K562 (cell line): ENCODE data around the gene DCUN1D3. TPM values are rescaled to one million over a fixed set of nuclear protein-coding genes. Genes with fewer than 3 reads are reported as not detected.
A peak's percentile ranks its signal among the peaks of the same experiment; 100 is the strongest.

ENCODE experiments used
- E2F6 ChIP-seq, 2 experiments: IDR thresholded peaks; 2 replicates each; pipeline ENCODE4 v1.6.1; 2011; ENCODE audit warnings: borderline replicate concordance in 1 of 2, control low read depth in 1 of 2, low read depth in 1 of 2, low read length in 1 of 2, mild to moderate bottlenecking in 1 of 2, mixed read lengths in 1 of 2, moderate library complexity in 1 of 2; ENCODE audit not compliant: insufficient read depth in 1 of 2, insufficient read length in 1 of 2, poor library complexity in 1 of 2, severe bottlenecking in 1 of 2; ENCODE audit errors: extremely low read depth in 1 of 2
- KLF16 ChIP-seq: IDR thresholded peaks from 2 replicates; pipeline ENCODE4 v1.6.1; 2016; ENCODE audit warnings: antibody characterized with exemption
- MAFG ChIP-seq: fragments of 450-650 bp; conservative IDR thresholded peaks from 2 replicates; pipeline ENCODE4 v1.6.1; 2016; ENCODE audit warnings: missing genetic modification characterization, missing compliant biosample characterization
- MXI1 ChIP-seq: IDR thresholded peaks from 2 replicates; pipeline ENCODE4 v1.6.1; 2011; ENCODE audit warnings: low read depth, mild to moderate bottlenecking, improper control_type of control experiment, low read length
- MYC ChIP-seq, 2 experiments: fragments of 250-450 bp in 1 of 2; sonication (Bioruptor Pico) in 1 of 2; IDR thresholded peaks; 2 replicates each; pipeline versions ENCODE4 v1.5.1 to v1.6.1; 2012 to 2021; ENCODE audit warnings: low read depth in 2 of 2, borderline replicate concordance in 1 of 2, improper control_type of control experiment in 1 of 2, low read length in 1 of 2, mild to moderate bottlenecking in 1 of 2, moderate library complexity in 1 of 2
- NBN ChIP-seq: fragments of 450-650 bp; IDR thresholded peaks from 2 replicates; pipeline ENCODE4 v1.6.1; 2016; ENCODE audit warnings: low read depth, mild to moderate bottlenecking
- NKRF ChIP-seq: fragments of 450-650 bp; IDR thresholded peaks from 2 replicates; pipeline ENCODE4 v1.6.1; 2016; ENCODE audit warnings: borderline replicate concordance
- SIN3A ChIP-seq, 2 experiments: fragments of 150-350 bp in 1 of 2; IDR thresholded peaks; 2 replicates each; pipeline ENCODE4 v1.6.1; 2011 to 2016; ENCODE audit warnings: borderline replicate concordance in 2 of 2, low read depth in 2 of 2, low read length in 2 of 2, mild to moderate bottlenecking in 2 of 2, moderate library complexity in 2 of 2; ENCODE audit not compliant: control insufficient read depth in 1 of 2
- TCF7L2 ChIP-seq: fragments of 150-350 bp; IDR thresholded peaks from 2 replicates; pipeline ENCODE4 v1.6.1; 2016; ENCODE audit warnings: low read depth, mild to moderate bottlenecking, low read length, moderate library complexity
- ZBTB43 ChIP-seq: sonication (generic); formaldehyde crosslinking; IDR thresholded peaks from 2 replicates; pipeline ENCODE4 v1.8.0; 2023; ENCODE audit warnings: mild to moderate bottlenecking, missing genetic modification reagents
- ZKSCAN1 ChIP-seq: fragments of 150-350 bp; IDR thresholded peaks from 2 replicates; pipeline ENCODE4 v1.6.1; 2016; ENCODE audit warnings: low read depth, low read length
- ZKSCAN3 ChIP-seq: fragments of 250-450 bp; sonication (Bioruptor Pico); IDR thresholded peaks from 2 replicates; pipeline ENCODE4 v1.4.0; 2020
- ZNF274 ChIP-seq: IDR thresholded peaks from 2 replicates; pipeline ENCODE4 v1.6.1; 2011; ENCODE audit warnings: low read depth, mild to moderate bottlenecking, low read length, moderate library complexity, borderline replicate concordance
- ZNF347 ChIP-seq: fragments of 450-650 bp; formaldehyde crosslinking; IDR thresholded peaks from 2 replicates; pipeline ENCODE4 v1.4.0; 2020; ENCODE audit warnings: low read depth, mild to moderate bottlenecking, moderate library complexity
- ZNF644 ChIP-seq: fragments of 200-800 bp; sonication (Bioruptor generic); IDR thresholded peaks from 2 replicates; pipeline ENCODE4 v1.6.1; 2016; ENCODE audit warnings: low read depth, missing genetic modification characterization, missing compliant biosample characterization
- ZNF778 ChIP-seq: fragments of 450-650 bp; formaldehyde crosslinking; IDR thresholded peaks from 2 replicates; pipeline ENCODE4 v1.4.0; 2020; ENCODE audit warnings: mild to moderate bottlenecking, moderate library complexity
- polyA plus RNA-seq, 8 experiments: library from polyadenylated mRNA; depleted of rRNA in 4 of 8; stranded (reverse) in 5 of 8; unstranded in 3 of 8; fragments of >200 nt; fragmentation: Nextera tagmentation in 2 of 8; fragmentation: Illumina TruSeq in 1 of 8; extraction: Ambion mirVana in 2 of 8; extraction: Trizol in 1 of 8; gene quantifications; 2 replicates each; pipeline versions ENCODE4 v1.2.1 to v1.2.3, GENCODE V29; 2011 to 2014; ENCODE audit warnings: inconsistent platforms in 1 of 8, missing spikeins in 1 of 8
- total RNA-seq, 7 experiments: library from RNA; depleted of rRNA in 6 of 7; stranded (reverse); fragments of >200 nt in 6 of 7; fragmentation: Illumina TruSeq in 2 of 7; extraction: Trizol in 2 of 7; gene quantifications; 2 replicates each; pipeline versions ENCODE4 v1.2.1 to v1.2.3, GENCODE V29; 2011 to 2021; ENCODE audit warnings: low replicate concordance in 1 of 7
- TF ChIP-seq, protein P1 (sequence below): fragments of 450-650 bp; IDR thresholded peaks from 2 replicates; pipeline ENCODE4 v1.6.1; 2016
- TF ChIP-seq, protein P2 (sequence below): sonication (generic); formaldehyde crosslinking; IDR thresholded peaks from 2 replicates; pipeline ENCODE4 v1.8.0; 2022; ENCODE audit warnings: missing genetic modification reagents, mild to moderate bottlenecking, borderline replicate concordance

The DCUN1D3 gene
- total and polyA plus RNA-seq, 9 of the 15 experiments (the other 6 are each of a cell fraction or from before 2014, with no cell fraction given): 1.0 to 4.7 (median 2.2) TPM

- TF ChIP-seq TCF7L2: no peak
- TF ChIP-seq ZKSCAN3 (CRISPR knock-in tag): no peak
- no peak for TF ChIP-seq E2F6 (IDR thresholded peaks at IDR 0.05; ENCODE audit: borderline replicate concordance in 1 of 2, extremely low read depth in 1 of 2, insufficient read depth in 1 of 2, insufficient read length in 1 of 2, low read depth in 1 of 2, low read length in 1 of 2, poor library complexity in 1 of 2, severe bottlenecking in 1 of 2)
- TF ChIP-seq, protein P1, sequence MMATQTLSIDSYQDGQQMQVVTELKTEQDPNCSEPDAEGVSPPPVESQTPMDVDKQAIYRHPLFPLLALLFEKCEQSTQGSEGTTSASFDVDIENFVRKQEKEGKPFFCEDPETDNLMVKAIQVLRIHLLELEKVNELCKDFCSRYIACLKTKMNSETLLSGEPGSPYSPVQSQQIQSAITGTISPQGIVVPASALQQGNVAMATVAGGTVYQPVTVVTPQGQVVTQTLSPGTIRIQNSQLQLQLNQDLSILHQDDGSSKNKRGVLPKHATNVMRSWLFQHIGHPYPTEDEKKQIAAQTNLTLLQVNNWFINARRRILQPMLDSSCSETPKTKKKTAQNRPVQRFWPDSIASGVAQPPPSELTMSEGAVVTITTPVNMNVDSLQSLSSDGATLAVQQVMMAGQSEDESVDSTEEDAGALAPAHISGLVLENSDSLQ: no peak
- no peak for TF ChIP-seq ZNF644 (tag)
- TF ChIP-seq NKRF: no peak
- no peak for TF ChIP-seq ZNF274
- TF ChIP-seq, protein P2, sequence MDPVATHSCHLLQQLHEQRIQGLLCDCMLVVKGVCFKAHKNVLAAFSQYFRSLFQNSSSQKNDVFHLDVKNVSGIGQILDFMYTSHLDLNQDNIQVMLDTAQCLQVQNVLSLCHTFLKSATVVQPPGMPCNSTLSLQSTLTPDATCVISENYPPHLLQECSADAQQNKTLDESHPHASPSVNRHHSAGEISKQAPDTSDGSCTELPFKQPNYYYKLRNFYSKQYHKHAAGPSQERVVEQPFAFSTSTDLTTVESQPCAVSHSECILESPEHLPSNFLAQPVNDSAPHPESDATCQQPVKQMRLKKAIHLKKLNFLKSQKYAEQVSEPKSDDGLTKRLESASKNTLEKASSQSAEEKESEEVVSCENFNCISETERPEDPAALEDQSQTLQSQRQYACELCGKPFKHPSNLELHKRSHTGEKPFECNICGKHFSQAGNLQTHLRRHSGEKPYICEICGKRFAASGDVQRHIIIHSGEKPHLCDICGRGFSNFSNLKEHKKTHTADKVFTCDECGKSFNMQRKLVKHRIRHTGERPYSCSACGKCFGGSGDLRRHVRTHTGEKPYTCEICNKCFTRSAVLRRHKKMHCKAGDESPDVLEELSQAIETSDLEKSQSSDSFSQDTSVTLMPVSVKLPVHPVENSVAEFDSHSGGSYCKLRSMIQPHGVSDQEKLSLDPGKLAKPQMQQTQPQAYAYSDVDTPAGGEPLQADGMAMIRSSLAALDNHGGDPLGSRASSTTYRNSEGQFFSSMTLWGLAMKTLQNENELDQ (CRISPR knock-in tag): no peak
- TF ChIP-seq KLF16: 0 out of 2 replicates have a peak, but pooled peaks have one; percentile 52
- TF ChIP-seq ZBTB43 (CRISPR knock-in tag): no peak
- TF ChIP-seq SIN3A (IDR thresholded peaks at IDR 0.05; ENCODE audit: borderline replicate concordance in 2 of 2, control insufficient read depth in 1 of 2, low read depth in 2 of 2, low read length in 2 of 2): no peak
- TF ChIP-seq ZNF778: no peak
- TF ChIP-seq MYC (IDR thresholded peaks at IDR 0.05; ENCODE audit: low read depth, low read length): no peak
- no peak for TF ChIP-seq MYC (CRISPR knock-in tag; IDR thresholded peaks at IDR 0.05; ENCODE audit: borderline replicate concordance, low read depth)
- peak; percentile 54; the same call in 1 of the 2 replicates for TF ChIP-seq NBN
- TF ChIP-seq MAFG (tag): peak; percentile 65
- TF ChIP-seq ZNF347: no peak
- TF ChIP-seq MXI1: no peak
- 0 out of 2 replicates have a peak, but pooled peaks have one; percentile 15 for TF ChIP-seq ZKSCAN1
These were observed 50.4 kb downstream of the DCUN1D3 start (continued) for GRCh38 chr16:20849589-20850390.
